ENCODE results near the gene RALGPS1.

DNA sequence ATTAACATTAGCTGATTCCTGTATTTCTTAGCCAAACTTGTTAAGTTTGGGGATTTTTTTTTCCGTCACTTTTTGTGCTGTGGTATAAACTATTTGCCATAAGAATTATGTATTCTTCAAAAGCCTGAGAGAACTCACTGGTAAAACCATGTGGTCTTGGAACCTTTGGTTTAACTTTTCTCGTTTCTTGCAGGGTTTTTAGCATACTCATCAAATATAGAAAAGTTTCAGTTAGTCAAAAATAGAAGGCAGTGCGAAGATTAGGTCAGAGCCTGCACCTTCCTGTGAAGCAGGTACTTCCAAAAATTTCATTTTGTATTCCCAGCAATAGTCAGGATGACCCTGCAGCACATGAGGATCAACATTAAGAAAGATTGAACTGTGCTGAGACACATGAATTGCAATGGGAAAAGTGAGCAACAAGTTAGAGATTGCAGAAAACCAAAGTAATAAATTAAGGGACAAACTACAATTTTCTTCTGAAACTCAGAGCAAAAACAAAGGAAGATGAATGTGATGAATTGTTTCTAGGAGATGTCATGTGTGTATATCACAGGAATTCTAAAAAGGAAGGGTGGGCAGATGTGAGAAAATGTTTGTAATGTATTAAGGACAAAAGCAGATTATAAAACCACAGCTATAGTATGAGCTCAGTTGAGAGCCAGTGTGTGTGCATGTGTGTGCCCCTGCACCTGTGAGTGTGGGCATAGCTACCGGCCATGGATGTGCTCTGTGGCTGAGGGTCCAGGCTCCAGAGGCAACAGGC lies 105.6 kb downstream of the RALGPS1 start:
- TF ChIP-seq, protein P1, sequence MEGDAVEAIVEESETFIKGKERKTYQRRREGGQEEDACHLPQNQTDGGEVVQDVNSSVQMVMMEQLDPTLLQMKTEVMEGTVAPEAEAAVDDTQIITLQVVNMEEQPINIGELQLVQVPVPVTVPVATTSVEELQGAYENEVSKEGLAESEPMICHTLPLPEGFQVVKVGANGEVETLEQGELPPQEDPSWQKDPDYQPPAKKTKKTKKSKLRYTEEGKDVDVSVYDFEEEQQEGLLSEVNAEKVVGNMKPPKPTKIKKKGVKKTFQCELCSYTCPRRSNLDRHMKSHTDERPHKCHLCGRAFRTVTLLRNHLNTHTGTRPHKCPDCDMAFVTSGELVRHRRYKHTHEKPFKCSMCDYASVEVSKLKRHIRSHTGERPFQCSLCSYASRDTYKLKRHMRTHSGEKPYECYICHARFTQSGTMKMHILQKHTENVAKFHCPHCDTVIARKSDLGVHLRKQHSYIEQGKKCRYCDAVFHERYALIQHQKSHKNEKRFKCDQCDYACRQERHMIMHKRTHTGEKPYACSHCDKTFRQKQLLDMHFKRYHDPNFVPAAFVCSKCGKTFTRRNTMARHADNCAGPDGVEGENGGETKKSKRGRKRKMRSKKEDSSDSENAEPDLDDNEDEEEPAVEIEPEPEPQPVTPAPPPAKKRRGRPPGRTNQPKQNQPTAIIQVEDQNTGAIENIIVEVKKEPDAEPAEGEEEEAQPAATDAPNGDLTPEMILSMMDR (IDR thresholded peaks at IDR 0.05; ENCODE audit: low read length) = no peak
- TF ChIP-seq EZH2 (optimal IDR thresholded peaks at IDR 0.05; ENCODE audit: low read depth, low read length) (no peak), EZH2phosphoT487 (IDR thresholded peaks at IDR 0.05; ENCODE audit: low read length) (no peak)
